Activated naive CD4-positive, alpha-beta T cell treated with anti-CD3 and anti-CD28 coated beads, Interleukin-2, amount 10 ng/mL, durations not matched to agents 7 days and 5 days (primary cell): Measurements from ENCODE around the gene CCN2.
"Not testable (repeated sequence)": the region's sequence is repeated elsewhere in the genome, so short reads cannot be mapped to it uniquely, and the experiment has no call there.

ENCODE experiments used
- CTCF ChIA-PET: fragments of 350-600 bp; sonication (Branson Sonifier 250); formaldehyde crosslinking; loops from one replicate; lab custom pipeline; 2021; ENCODE audit warnings: antibody characterized with exemption; lab: Charles Lee
- DNase-seq: peaks from one replicate; pipeline ENCODE4 v3.0.0-alpha.2; 2020
- H3K27ac Mint-ChIP-seq: one replicate; pipeline ENCODE4 v1.8.0; 2021; ENCODE audit warnings: mild to moderate bottlenecking, moderate library complexity, mixed read lengths
- H3K27me3 Mint-ChIP-seq: one replicate; pipeline ENCODE4 v1.8.0; 2021; ENCODE audit warnings: mild to moderate bottlenecking, mixed read lengths
- H3K36me3 Mint-ChIP-seq: one replicate; pipeline ENCODE4 v1.8.0; 2021; ENCODE audit warnings: mixed read lengths
- H3K4me1 Mint-ChIP-seq: one replicate; pipeline ENCODE4 v1.8.0; 2021; ENCODE audit warnings: mixed read lengths
- H3K4me3 Mint-ChIP-seq: one replicate; pipeline ENCODE4 v1.8.0; 2021; ENCODE audit warnings: mild to moderate bottlenecking, moderate library complexity, mixed read lengths
- H3K9me3 Mint-ChIP-seq: one replicate; pipeline ENCODE4 v1.8.0; 2021; ENCODE audit warnings: mixed read lengths

CCN2 gene

GRCh38 chr6:131917318-131917717 lies 33.9 kb downstream of the CCN2 start:
- Mint-ChIP-seq H3K4me3 (no peak overlapping the region), H3K9me3 (no peaks in the 10 kb centered on the region), H3K27me3 (peaks cover 23% of the 10 kb centered on the region), H3K36me3 (no peaks in the 10 kb centered on the region), H3K27ac (no peak overlapping the region), H3K4me1 (peaks cover 16% of the 10 kb centered on the region)
- CTCF ChIA-PET = interaction anchor here (1.1 to 1.9 kb wide), 5 partner anchors 8 to 1032 kb away, joined by 4 to 8 read pairs (median 5); no protein-coding TSS in a partner anchor
- DNase-seq = peak; percentile 22

DNA sequence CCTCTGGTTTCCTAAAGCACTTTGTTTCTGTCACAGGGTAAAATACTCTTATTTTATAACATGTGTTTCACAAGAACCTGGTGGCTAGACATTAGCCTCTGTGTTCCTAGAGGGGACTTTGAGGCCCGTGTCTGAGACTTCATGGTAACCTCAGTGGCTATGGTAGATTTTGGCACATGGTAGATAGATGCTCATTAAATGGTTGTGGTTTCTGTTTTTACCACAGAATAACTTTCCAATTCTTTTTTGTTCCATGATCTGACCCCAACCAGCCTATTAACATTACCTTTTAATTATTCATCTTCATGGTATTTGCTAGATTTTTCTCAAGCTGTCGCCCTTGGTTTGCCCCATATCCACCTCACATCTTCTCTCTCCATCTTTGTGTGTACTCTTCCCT lies 34.3 kb downstream of the CCN2 start:
- no peak overlapping the region for H3K27ac Mint-ChIP-seq
- no peak for DNase-seq
- peaks cover 23% of the 10 kb centered on the region for H3K27me3 Mint-ChIP-seq
- CTCF ChIA-PET = interaction anchor here (1.0 to 1.9 kb wide), 4 partner anchors 9 to 1032 kb away, joined by 3 to 8 read pairs (median 6); no protein-coding TSS in a partner anchor
- H3K9me3 Mint-ChIP-seq = no peaks in the 10 kb centered on the region
- no peak overlapping the region for H3K4me3 Mint-ChIP-seq
- H3K36me3 Mint-ChIP-seq = no peaks in the 10 kb centered on the region
- H3K4me1 Mint-ChIP-seq = peaks cover 16% of the 10 kb centered on the region

DNA sequence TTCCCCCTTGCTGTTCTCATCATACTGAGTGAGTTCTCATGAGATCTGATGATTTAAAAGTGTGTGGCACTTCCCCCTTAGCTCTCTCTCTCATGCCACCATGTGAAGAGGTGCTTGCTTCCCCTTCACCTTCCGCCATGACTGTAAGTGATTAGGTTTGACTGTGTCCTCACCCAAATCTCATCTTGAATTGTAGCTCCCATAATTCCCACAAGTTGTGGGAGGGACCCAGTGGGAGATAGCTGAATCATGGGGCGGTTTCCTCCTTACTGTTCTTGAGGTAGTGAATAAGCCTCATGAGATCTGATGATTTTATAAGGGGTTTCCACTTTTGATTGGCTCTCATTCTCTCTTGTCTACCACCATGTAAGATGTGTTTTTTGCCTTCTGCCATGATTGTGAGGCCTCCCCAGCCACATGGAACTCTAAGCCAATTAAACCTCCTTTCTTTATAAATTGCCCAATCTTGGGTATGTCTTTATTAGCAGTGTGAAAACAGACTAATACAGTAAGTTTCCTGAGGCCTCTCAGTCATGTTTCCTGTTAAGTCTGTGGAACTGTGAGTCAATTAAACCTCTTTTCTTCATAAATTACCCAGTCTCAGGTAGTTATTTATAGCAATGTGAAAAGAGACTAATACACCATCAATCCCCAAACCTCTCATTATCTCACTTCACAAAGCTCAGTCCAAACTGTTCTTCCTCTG lies 34.9 kb downstream of the CCN2 start:
- DNase-seq, H3K36me3 Mint-ChIP-seq, H3K9me3 Mint-ChIP-seq, H3K4me3 Mint-ChIP-seq, H3K27ac Mint-ChIP-seq: not testable (repeated sequence)
- peaks cover 23% of the 10 kb centered on the region for H3K27me3 Mint-ChIP-seq
- peaks cover 16% of the 10 kb centered on the region for H3K4me1 Mint-ChIP-seq
- CTCF ChIA-PET = interaction anchor here (1.0 to 2.1 kb wide), 11 partner anchors 9 to 364 kb away, joined by 3 to 15 read pairs (median 5); no protein-coding TSS in a partner anchor

DNA sequence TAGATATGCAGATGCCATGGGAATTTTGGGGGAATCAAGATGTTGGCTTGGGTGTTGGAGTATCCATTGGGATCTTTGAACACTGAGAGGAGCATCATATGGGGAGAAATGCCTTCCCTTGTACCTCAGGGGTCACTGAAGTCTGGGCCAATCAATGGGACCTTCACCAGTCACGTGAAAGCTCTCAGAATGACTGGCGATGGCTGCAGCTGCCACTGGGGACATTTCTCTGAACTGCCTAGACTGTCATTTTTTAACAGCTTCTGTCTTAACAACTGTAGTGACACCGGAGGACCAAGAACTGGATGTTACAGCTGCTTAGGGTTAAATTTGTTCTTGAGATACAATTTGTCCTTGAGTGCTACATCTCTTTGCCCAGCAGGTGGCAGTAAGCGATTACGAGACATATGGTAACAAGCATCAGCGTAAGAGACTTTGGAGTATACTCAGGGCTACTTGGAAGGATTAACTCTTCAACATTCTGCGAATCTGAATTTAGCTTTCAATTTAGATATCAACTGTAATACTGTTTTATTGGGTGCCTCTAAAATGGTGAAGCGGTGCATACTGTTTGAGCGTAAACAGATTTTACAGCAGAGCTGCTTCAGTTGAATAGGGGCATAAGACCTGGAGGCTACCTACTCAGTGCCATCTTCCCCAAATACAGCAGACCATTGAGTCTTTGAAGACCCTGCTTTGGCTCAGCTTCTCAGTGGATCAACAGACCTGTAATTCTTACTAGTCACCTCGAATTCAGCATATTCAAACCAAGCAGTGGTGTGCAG lies 36.0 kb downstream of the CCN2 start:
- CTCF ChIA-PET = interaction anchor here (0.7 to 2.1 kb wide), 17 partner anchors 10 to 569 kb away, joined by 3 to 15 read pairs (median 4); no protein-coding TSS in a partner anchor
- Mint-ChIP-seq H3K36me3 (no peaks in the 10 kb centered on the region), H3K27me3 (peaks cover 23% of the 10 kb centered on the region), H3K9me3 (no peaks in the 10 kb centered on the region), H3K4me1 (peaks cover 16% of the 10 kb centered on the region), H3K27ac (no peak overlapping the region), H3K4me3 (no peak overlapping the region)
- DNase-seq = peak; percentile 63

DNA sequence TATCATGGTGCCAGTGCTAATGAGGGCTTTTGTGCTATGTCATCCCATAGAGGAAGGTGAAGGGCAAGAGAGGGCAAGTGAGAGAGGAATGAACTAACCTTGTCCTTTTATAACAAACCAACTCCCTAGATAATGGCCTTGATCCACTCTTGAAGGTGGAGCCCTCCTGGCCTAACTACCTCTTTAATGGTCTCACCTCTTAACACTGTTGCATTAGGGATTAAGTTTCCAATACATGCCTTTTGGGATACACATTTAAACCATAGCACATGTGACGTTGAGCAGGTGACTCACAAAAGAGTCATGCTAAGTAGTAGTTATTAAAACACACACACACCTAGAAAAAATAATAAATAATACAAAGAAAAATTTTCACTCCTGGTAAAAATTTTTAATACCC lies 36.9 kb downstream of the CCN2 start:
- H3K27ac Mint-ChIP-seq = no peak overlapping the region
- peaks cover 23% of the 10 kb centered on the region for H3K27me3 Mint-ChIP-seq
- H3K4me3 Mint-ChIP-seq = no peak overlapping the region
- H3K36me3 Mint-ChIP-seq = no peaks in the 10 kb centered on the region
- H3K4me1 Mint-ChIP-seq = peaks cover 23% of the 10 kb centered on the region
- no peaks in the 10 kb centered on the region for H3K9me3 Mint-ChIP-seq
- CTCF ChIA-PET = interaction anchor here (0.9 to 2.1 kb wide), 3 partner anchors 11 to 366 kb away, joined by 3 to 12 read pairs (median 9); no protein-coding TSS in a partner anchor
- DNase-seq = no peak

- peaks cover 11% of the 10 kb centered on the region for H3K4me1 Mint-ChIP-seq
- H3K27me3 Mint-ChIP-seq = peaks cover 5% of the 10 kb centered on the region
- no peak overlapping the region for H3K27ac Mint-ChIP-seq
- no peak overlapping the region for H3K4me3 Mint-ChIP-seq
- H3K36me3 Mint-ChIP-seq = no peaks in the 10 kb centered on the region
- no peaks in the 10 kb centered on the region for H3K9me3 Mint-ChIP-seq
- CTCF ChIA-PET = no interaction called here
- no peak for DNase-seq
Measured at GRCh38 chr6:131911951-131912350, 39.2 kb downstream of the CCN2 start.

GRCh38 chr6:131910956-131911355 lies 40.2 kb downstream of the CCN2 start:
- CTCF ChIA-PET = interaction anchor here (0.6 to 4.5 kb wide), 6 partner anchors 10 to 338 kb away, joined by 3 to 38 read pairs (median 5); no protein-coding TSS in a partner anchor
- DNase-seq = no peak
- Mint-ChIP-seq H3K27me3 (peaks cover 5% of the 10 kb centered on the region), H3K9me3 (no peaks in the 10 kb centered on the region), H3K4me3 (no peak overlapping the region), H3K36me3 (no peaks in the 10 kb centered on the region), H3K27ac (no peak overlapping the region), H3K4me1 (peaks cover 7% of the 10 kb centered on the region)

DNA sequence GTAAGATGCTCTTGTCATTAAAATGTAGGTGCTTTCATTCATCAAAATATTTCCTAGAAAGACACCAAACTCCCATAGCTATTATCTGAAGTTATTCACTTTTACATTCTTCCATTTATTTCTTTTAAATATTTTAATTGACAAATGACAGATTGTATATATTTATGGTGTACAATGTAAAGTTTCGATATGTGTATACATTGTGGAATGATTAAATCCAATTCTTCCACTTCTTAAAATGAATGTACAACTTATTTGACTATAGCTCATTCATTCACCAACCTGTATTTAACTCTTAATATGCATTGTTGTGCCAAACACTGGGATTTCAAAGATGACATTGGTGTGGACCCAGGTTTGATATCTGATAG lies 41.0 kb downstream of the CCN2 start:
- CTCF ChIA-PET = interaction anchor here (0.6 to 4.5 kb wide), 15 partner anchors 8 to 1025 kb away, joined by 3 to 38 read pairs (median 4); partner anchors contain the start of genes CCN2 and MED23
- Mint-ChIP-seq H3K4me1 (peaks cover 7% of the 10 kb centered on the region), H3K9me3 (no peaks in the 10 kb centered on the region), H3K4me3 (no peak overlapping the region), H3K36me3 (no peaks in the 10 kb centered on the region), H3K27me3 (peaks cover 5% of the 10 kb centered on the region), H3K27ac (no peak overlapping the region)
- no peak for DNase-seq

GRCh38 chr6:131909408-131910218 lies 41.6 kb downstream of the CCN2 start:
- Mint-ChIP-seq H3K4me1 (peaks cover 7% of the 10 kb centered on the region), H3K9me3 (no peaks in the 10 kb centered on the region), H3K36me3 (no peaks in the 10 kb centered on the region), H3K27ac (peak overlapping the region; percentile 65), H3K4me3 (no peak overlapping the region), H3K27me3 (peaks cover 5% of the 10 kb centered on the region)
- CTCF ChIA-PET = interaction anchor here (0.6 to 4.5 kb wide), 14 partner anchors 8 to 1025 kb away, joined by 3 to 38 read pairs (median 4); partner anchors contain the start of genes CCN2 and MED23
- peak; percentile 80 for DNase-seq

DNA sequence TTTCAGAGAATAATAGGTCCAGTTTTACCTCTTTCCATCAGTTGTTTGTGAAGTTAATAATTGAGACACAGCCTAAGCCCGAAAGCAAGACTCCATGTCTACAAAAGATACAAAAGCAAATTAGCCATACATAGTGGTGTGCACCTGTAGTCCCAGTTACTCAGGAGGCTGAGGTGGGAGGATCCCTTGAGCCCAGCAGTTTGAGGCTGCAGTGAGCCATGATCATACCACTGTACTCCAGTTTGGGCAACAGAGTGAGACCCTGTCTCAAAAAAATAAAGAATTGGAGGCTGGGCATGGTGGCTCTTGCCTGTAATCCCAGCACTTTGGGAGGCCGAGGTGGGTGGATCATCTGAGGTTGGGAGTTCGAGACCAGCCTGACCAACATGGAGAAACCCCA lies 42.4 kb downstream of the CCN2 start:
- not testable (repeated sequence) for DNase-seq, H3K27me3 Mint-ChIP-seq, H3K36me3 Mint-ChIP-seq, H3K9me3 Mint-ChIP-seq, H3K27ac Mint-ChIP-seq, H3K4me1 Mint-ChIP-seq, H3K4me3 Mint-ChIP-seq
- CTCF ChIA-PET = interaction anchor here (4.5 kb wide), 1 partner anchor 213 kb away, joined by 38 read pairs; no protein-coding TSS in a partner anchor

- not testable (repeated sequence) for DNase-seq
Measured at GRCh38 chr6:131903734-131904133, 47.4 kb downstream of the CCN2 start.

DNA sequence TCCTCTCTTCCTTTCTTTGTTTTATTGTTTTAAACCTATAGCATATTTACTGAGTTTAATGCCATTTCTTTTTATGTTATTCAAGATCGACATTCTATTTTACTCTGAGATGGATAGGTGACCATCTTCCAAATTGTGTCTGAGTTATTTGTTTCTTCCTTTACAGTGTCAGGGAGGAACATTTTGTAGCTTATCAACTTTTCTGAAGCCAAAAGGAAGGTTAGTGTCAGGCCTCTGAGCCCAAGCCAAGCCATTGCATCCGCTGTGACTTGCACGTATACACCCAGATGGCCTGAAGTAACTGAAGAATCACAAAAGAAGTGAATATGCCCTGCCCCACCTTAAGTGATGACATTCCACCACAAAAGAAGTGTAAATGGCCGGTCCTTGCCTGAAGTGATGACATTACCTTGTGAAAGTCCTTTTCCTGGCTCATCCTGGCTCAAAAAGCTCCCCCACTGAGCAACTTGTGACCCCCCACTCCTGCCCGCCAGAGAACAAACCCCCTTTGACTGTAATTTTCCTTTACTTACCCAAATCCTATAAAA lies 49.8 kb downstream of the CCN2 start:
- not testable (repeated sequence) for H3K4me1 Mint-ChIP-seq, H3K27me3 Mint-ChIP-seq, H3K27ac Mint-ChIP-seq, DNase-seq, H3K9me3 Mint-ChIP-seq, H3K36me3 Mint-ChIP-seq, H3K4me3 Mint-ChIP-seq
- CTCF ChIA-PET = interaction anchor here (0.7 to 1.5 kb wide), 2 partner anchors 9 to 206 kb away, joined by 3 to 5 read pairs; no protein-coding TSS in a partner anchor

More at GRCh38 chr6:131903734-131904133, 47.4 kb downstream of the CCN2 start:
- CTCF ChIA-PET, H3K36me3 Mint-ChIP-seq, H3K4me3 Mint-ChIP-seq, H3K27ac Mint-ChIP-seq, H3K27me3 Mint-ChIP-seq, H3K9me3 Mint-ChIP-seq, H3K4me1 Mint-ChIP-seq: not testable (repeated sequence)

DNA sequence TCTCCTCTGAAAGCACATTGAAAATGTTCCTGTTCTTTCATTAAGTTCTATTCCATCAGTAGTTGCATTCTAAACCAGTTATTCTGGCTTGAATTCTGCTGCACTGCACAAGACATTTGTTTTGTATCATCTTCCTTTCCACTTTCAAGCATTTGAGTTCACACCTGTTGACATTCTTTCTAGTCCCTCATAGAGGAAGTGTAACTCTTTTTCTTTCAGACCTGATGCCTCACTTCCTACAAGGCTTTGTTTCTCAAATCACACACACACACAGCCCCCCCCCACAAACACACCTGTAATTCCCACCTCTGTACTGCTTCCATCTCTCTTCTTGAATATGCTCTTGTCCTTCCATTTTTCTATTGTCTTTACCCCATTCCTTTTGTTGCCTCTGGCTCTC lies 50.9 kb downstream of the CCN2 start:
- CTCF ChIA-PET = interaction anchor here (1.5 kb wide), 1 partner anchor 10 kb away, joined by 5 read pairs; no protein-coding TSS in a partner anchor
- H3K9me3 Mint-ChIP-seq = peaks cover 4% of the 10 kb centered on the region
- no peak overlapping the region for H3K4me3 Mint-ChIP-seq

More for the DNA sequence above, 50.9 kb downstream of the CCN2 start:
- peaks cover 3% of the 10 kb centered on the region for H3K27me3 Mint-ChIP-seq
- no peak for DNase-seq
- no peaks in the 10 kb centered on the region for H3K36me3 Mint-ChIP-seq
- no peaks in the 10 kb centered on the region for H3K4me1 Mint-ChIP-seq
- no peak overlapping the region for H3K27ac Mint-ChIP-seq
